Osteocyte (in vitro differentiated cells): Measurements from ENCODE around the gene FHIT. TPM values are rescaled to one million over a fixed set of nuclear protein-coding genes. Genes with fewer than 3 reads are reported as not detected.

Experiments
- DNase-seq: peaks from one replicate; pipeline ENCODE4 v3.0.0; 2021; ENCODE audit warnings: mixed read lengths; ENCODE audit not compliant: unreplicated experiment; ENCODE audit errors: extremely low spot score
- H3K27ac Mint-ChIP-seq: one replicate; pipeline ENCODE4 v1.8.0; 2021; ENCODE audit warnings: mild to moderate bottlenecking, mixed read lengths; ENCODE audit not compliant: unreplicated experiment
- H3K27me3 Mint-ChIP-seq: one replicate; pipeline ENCODE4 v1.8.0; 2021; ENCODE audit warnings: mixed read lengths; ENCODE audit not compliant: unreplicated experiment
- H3K36me3 Mint-ChIP-seq: one replicate; pipeline ENCODE4 v1.8.0; 2021; ENCODE audit warnings: mixed read lengths; ENCODE audit not compliant: unreplicated experiment
- H3K4me1 Mint-ChIP-seq: one replicate; pipeline ENCODE4 v1.8.0; 2021; ENCODE audit warnings: mixed read lengths; ENCODE audit not compliant: unreplicated experiment
- H3K4me3 Mint-ChIP-seq: one replicate; pipeline ENCODE4 v1.8.0; 2021; ENCODE audit warnings: mild to moderate bottlenecking, moderate library complexity, mixed read lengths; ENCODE audit not compliant: unreplicated experiment
- H3K9me3 Mint-ChIP-seq: one replicate; pipeline ENCODE4 v1.8.0; 2021; ENCODE audit warnings: mixed read lengths; ENCODE audit not compliant: unreplicated experiment
- total RNA-seq: library from RNA; stranded (reverse); gene quantifications from 2 replicates; pipeline ENCODE4 v1.2.1, GENCODE V29; 2021
- TF ChIP-seq, protein P1 (sequence below): fragments of 200-600 bp; sonication (generic); IDR thresholded peaks from 2 replicates; pipeline ENCODE4 v1.5.0; 2021; ENCODE audit warnings: antibody characterized with exemption, mild to moderate bottlenecking, moderate library complexity

FHIT gene
- total RNA-seq, 1 donor from 2014 or later: 2.3 TPM

- H3K36me3 Mint-ChIP-seq: no peaks in the 10 kb centered on the region
- TF ChIP-seq, protein P1, sequence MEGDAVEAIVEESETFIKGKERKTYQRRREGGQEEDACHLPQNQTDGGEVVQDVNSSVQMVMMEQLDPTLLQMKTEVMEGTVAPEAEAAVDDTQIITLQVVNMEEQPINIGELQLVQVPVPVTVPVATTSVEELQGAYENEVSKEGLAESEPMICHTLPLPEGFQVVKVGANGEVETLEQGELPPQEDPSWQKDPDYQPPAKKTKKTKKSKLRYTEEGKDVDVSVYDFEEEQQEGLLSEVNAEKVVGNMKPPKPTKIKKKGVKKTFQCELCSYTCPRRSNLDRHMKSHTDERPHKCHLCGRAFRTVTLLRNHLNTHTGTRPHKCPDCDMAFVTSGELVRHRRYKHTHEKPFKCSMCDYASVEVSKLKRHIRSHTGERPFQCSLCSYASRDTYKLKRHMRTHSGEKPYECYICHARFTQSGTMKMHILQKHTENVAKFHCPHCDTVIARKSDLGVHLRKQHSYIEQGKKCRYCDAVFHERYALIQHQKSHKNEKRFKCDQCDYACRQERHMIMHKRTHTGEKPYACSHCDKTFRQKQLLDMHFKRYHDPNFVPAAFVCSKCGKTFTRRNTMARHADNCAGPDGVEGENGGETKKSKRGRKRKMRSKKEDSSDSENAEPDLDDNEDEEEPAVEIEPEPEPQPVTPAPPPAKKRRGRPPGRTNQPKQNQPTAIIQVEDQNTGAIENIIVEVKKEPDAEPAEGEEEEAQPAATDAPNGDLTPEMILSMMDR: no peak
- H3K27ac Mint-ChIP-seq: no peak overlapping the region
- no peaks in the 10 kb centered on the region for H3K9me3 Mint-ChIP-seq
- no peaks in the 10 kb centered on the region for H3K4me1 Mint-ChIP-seq
- H3K4me3 Mint-ChIP-seq: no peak overlapping the region
- DNase-seq: no peak
- no peaks in the 10 kb centered on the region for H3K27me3 Mint-ChIP-seq
Measured at GRCh38 chr3:60219501-60219900, 1031.8 kb downstream of the FHIT start.

DNA sequence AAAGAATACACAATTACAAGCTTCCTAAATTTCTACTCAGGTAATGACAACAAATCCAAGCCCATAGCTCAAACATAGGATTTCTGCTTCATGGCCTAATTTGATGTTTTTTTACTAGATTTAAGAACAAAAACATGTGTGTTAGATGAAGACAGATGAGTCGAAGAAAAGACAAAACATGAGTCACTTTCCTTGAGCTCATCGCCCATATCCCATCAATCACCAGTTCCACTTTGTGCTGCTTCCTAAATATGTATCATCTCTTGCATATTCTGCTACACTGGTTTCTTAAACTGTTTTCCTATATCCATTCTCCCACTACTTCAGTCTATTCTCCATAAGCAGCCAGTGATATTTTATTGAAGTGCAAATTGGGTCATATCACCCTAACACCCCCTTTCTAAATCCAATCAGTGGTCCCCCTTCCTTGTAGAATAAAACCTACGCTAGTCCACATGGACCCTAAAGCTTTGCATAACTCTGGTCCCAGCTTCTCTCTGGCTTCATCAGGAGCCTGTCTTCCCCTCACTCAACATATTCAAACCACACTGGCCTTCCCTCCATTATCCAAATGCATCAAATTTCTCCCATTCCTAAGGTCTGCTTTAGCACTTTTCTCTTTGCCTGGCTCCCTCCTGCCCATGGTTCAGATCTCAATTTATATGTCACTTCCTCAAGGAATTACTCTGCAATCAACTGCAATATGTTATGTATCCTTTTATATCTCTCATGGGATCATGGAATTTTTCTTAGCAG lies 1033.9 kb downstream of the FHIT start:
- Mint-ChIP-seq H3K36me3 (no peaks in the 10 kb centered on the region), H3K4me1 (no peaks in the 10 kb centered on the region), H3K27me3 (no peaks in the 10 kb centered on the region), H3K27ac (no peak overlapping the region), H3K9me3 (no peaks in the 10 kb centered on the region), H3K4me3 (no peak overlapping the region)
- no peak for DNase-seq
- TF ChIP-seq, protein P1: no peak

- Mint-ChIP-seq H3K4me3 (no peak overlapping the region), H3K27ac (no peak overlapping the region), H3K4me1 (no peaks in the 10 kb centered on the region), H3K9me3 (no peaks in the 10 kb centered on the region), H3K27me3 (peaks cover under 1% of the 10 kb centered on the region), H3K36me3 (no peaks in the 10 kb centered on the region)
- TF ChIP-seq, protein P1: no peak
- DNase-seq: no peak
Measured at GRCh38 chr3:60216462-60217075, 1034.7 kb downstream of the FHIT start.

DNA sequence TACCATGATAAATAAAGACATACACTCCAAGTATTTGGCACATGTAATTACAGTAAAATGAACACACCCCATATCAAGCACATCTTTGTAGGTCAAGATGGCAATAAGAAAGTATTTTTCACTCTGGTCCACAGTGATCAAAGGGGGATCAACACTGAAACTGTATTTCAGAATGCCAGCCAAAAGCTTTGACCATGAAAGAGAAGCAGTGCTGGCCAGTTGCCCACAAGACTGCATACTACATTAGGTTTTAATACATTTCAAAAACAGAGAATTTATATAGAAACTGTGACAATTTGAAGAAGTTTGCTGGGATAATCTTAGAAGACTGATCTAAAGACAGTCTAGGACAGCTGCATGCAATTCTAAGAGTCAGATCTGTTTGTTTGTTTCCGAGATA lies 1035.3 kb downstream of the FHIT start:
- Mint-ChIP-seq H3K36me3 (no peaks in the 10 kb centered on the region), H3K27me3 (peaks cover 2% of the 10 kb centered on the region), H3K27ac (no peak overlapping the region), H3K4me1 (no peaks in the 10 kb centered on the region), H3K9me3 (no peaks in the 10 kb centered on the region), H3K4me3 (no peak overlapping the region)
- TF ChIP-seq, protein P1: no peak
- DNase-seq: no peak

DNA sequence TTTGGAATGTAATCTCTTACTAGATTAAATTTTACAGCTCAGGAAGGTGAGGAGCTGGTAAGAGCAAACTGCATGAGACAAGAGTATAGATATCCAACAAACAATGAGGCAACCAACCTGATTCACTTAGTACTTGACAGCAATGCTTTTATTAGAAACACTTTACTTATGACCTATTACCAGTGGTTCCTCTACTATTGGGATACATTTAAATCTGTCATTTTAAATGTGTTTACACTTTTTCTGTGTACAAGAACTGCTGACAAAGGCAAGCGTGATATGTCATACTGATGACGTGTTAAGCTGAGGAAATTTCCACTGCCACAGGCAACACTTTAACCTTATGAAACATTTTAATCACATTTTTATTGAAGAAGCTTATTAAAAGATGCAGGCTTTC lies 1043.3 kb downstream of the FHIT start:
- TF ChIP-seq, protein P1: no peak
- H3K36me3 Mint-ChIP-seq: no peaks in the 10 kb centered on the region
- peaks cover 4% of the 10 kb centered on the region for H3K4me1 Mint-ChIP-seq
- H3K27me3 Mint-ChIP-seq: peaks cover 2% of the 10 kb centered on the region
- H3K27ac Mint-ChIP-seq: no peak overlapping the region
- DNase-seq: no peak
- H3K4me3 Mint-ChIP-seq: no peak overlapping the region
- H3K9me3 Mint-ChIP-seq: no peaks in the 10 kb centered on the region
